GM21381 (cell line): ENCODE data around the gene POLR3GL.
"Not testable (repeated sequence)": the region's sequence is repeated elsewhere in the genome, so short reads cannot be mapped to it uniquely, and the experiment has no call there.

Source experiments
- ATAC-seq: cut with Tn5 transposase; IDR thresholded peaks from one replicate; pipeline ENCODE4 v1.9.1; 2021; ENCODE audit warnings: mild to moderate bottlenecking, moderate library complexity; ENCODE audit not compliant: unreplicated experiment

POLR3GL gene

DNA sequence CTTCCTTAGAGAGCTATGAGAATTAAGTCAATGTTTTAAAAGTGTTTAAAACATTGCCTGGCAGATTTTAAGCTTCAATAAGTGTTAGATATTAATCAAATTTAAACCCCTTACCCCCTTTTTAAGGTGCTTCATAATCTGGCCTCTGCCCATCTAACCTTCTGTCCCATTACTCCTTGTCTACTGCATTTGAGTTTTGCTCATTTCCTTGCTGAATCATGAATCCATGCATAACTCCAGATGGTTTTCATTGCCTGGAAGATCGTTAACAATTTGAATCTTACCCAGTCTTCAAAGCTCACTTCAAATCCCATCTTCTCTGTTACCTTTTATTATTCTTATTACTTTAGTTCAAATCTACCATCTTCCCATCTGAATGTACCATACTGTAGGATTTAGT is 52.4 kb downstream of the POLR3GL start:
- ATAC-seq = no peak

DNA sequence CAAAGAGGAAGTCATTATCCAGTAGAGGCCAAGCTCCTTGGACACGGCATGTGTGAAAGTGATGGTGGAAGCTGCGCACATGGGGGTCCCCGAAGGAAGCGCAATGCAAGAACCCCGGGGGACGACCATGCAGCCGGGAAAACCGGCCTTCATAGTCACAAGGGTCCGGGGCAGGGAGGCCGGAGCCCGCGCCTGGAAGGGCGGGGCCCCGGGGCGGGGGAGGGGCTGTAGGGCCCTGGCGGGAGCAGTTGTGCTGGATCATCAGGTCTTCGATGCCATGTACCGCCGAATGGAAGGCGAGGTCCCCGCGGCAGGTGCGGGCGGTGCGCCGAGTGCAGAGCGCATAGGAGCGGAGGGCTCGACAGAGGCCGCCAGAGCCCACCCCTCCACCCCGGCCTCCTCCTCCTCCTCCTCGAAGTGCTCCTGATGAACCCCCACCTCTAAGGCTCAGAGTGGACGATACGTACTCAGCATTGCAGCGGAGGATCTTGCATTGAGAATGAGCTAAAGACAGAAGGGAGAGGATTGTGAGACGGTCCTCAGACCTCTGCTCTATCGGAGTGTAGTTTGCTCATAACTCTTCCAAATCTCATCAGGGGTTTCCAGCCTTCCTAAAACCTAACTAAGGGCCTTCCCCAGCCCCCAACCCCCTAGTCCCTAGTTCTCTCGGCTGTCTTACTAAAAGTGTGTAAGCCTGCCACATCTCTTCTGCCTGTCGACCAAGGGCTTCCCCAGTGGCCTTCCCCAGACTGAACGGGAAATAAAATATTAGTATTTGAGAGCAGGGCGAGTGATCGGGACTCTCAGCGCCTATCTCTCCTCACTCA is 55.0 kb downstream of the POLR3GL start:
- ATAC-seq = no peak

DNA sequence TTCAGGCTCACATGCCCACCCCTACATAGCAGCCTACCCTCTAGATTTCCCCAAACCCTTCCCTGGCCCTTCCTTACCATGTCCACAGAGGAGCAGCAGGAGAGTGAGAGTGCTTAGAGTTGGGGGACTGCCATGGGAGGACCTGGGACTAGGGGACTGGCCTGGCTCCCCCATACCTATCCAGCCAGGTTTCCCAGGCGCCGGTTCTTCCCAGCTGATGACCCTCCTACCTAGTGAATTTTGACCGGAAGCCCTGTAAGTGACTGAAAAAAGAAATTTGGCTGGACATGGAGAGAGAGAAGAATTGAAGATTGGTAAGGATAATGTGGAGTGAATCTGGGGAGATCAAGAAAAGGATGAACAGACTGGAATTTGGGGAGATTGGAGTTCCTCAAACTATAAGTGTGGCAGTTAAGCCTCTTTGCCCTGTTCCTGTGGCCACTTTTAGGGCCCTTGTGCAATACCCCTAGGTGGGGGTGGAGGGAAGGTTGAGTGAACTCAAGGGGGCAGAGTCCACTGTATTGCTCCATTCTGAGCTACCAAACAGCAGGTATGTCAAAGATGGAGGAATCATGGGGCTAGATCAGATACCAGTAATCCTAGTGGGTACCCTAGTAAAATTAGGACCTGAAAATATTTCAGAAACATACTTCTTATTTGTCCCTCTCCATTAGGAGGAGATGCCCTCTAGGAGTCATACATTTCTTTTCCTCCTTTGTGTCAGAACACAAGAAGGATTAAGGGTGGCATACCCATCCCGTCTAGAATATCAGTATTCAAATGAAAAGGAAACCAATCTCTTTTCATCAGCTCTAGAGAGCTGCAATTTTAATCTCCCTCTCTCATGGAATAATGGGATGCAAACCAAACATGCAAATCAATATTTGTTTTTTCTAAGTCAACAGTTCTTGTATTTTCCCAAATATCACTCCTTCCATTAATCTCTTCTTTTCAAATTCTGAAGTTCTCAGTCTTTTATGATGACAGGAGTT is 55.9 kb downstream of the POLR3GL start:
- ATAC-seq = no peak

DNA sequence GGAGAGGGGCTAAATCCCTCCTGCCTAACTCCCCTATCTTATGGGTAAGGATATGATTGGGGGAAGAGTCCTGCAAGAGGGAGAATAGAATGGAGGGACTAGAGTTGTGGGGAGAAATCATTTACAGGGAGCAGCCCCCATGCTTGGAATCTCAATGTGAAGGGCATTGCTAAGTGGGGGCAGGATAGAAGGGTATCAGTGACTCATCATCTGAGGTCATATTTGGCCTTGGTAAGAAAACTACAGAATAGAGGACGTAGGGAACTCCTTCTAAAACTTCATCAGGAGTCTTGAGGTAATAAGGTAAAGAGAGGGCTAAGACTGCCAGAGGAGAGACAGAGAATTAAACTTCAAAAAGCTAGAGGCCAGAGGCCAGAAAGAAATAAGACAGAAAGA is 56.6 kb downstream of the POLR3GL start:
- ATAC-seq = no peak

DNA sequence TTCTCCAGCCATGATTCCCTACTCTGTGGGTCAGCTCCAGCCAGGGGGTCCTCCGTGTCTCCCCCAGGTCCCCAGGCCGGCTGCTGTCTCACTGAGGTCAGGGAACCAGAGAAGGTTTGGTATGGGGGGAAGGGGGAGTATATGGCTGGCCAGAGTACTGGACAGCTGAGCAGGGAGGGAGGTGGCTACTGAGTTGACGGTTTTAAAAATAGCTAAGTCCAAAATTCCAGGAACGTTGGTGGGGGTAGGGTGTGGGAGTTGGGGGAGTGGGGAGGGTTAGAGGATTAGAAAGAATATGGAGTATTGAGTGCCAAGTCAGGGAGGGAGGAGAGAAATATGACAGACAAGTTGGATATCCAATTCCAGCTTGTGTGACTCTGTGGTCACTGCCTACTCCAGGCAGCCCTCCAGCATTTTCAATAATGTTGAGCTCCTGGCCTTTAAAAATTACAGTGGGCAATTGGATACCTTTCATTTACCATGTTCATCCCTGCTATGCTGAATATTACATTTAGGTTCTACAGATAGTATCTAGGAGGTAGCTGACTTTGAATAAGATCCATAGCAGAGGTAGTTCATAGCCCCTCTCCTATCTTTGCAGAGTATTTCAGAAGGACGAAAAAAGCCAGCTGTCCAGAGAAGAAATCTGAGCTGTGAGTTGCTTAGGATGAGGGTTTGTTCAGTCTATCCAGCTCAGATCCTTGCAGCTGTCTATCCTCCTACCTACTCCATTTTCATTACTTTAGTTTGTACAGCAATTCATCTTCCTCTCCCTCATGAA is 57.3 kb downstream of the POLR3GL start, which contains the start of gene HJV:
Gene HJV (minus strand): TSS at position 114 of the 781 bp plus-strand sequence. CDS start 1,504 bp downstream, outside the sequence.
- ATAC-seq = no peak

DNA sequence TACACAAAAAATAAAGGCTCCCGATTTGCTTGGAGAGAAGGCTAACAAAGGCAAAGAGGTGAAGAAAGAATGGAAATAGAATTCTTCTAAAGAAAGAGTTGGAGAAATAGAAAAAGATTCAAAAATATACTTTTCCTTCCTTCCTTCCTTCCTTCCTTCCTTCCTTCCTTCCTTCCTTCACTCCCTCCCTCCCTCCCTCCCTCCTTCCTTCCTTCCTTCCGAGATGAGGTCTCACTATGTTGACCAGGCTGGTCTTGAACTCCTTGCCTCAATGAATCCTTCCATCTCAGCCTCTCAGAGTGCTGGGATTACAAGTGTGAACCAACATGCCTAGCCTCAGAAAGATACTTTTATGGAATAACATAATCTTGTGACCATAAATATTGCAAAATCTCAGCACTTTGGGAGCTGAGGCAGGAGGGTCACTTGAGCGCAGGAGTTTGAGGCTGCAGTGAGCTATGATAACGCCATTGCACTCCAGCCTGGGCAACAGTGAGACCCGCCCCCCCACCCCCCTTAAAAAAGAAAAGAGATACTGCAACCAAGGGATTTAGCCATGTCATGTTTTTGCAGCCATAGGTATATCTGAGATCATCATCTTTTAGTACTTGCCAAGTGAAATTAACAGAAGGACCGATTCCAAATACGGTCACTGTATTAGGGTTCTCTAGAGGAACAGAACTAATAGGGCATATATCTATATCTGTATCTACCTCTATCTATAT is 58.1 kb downstream of the POLR3GL start:
- no peak for ATAC-seq

DNA sequence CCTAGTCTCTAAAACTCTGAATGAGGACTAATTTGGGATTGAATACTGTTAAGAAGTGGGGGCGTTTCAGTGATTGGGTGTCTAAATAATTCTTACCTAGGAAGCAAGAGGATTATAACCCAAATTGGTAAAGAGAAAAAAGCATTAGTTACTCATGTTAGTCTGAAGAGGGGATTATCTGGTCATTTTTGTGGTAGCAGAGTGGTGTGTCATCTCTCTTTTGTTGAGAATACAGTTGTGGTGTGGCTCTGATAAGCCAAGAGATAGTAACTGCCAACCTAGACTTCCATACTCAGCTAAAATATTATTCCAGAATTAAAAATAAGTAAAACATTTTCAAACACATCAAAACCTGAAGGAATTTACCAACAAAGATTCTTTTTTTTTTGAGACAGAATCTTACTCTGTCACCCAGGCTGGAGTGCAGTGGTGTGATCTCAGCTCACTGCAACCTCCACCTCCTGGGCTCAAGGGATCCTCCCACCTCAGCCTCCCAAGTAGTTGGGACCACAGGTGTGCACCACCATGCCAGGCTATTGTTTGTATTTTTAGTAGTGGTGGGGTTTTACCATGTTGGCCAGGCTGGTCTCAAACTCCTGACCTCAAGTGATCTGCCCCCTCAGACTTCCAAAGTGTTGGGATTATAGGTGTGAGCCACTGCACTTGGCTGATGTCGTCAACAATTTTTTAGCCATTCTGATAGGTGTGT is 61.5 kb downstream of the POLR3GL start:
- not testable (repeated sequence) for ATAC-seq

DNA sequence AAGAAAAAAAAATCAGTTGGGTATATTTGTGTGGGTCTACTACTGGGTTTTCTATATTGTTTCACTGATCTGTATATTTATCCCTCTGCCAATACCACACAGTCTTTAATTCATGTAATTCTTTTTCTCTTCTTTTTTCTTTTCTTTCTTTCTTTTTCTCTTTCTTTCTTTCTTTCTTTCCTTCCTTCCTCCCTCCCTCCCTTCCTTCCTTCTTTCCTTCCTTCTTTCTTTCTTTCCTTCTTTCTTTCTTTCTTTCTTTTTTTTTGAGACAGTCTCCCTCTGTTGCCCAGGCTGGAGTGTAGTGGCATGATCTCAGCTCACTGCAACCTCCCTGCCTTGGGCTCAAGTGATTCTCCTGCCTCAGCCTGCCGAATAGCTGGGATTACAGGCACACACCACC is 62.2 kb downstream of the POLR3GL start:
- not testable (repeated sequence) for ATAC-seq
